H4 (cell line): ENCODE data around the gene TMPRSS3. TPM values are rescaled to one million over a fixed set of nuclear protein-coding genes. Genes with fewer than 3 reads are reported as not detected.
A peak's percentile ranks its signal among the peaks of the same experiment; 100 is the strongest.
"Not testable (repeated sequence)": the region's sequence is repeated elsewhere in the genome, so short reads cannot be mapped to it uniquely, and the experiment has no call there.

Experiments used
- DNase-seq: peaks from one replicate; pipeline ENCODE4 v3.0.0-alpha.2; 2015; ENCODE audit warnings: low spot score
- total RNA-seq: library from RNA; depleted of rRNA; stranded (reverse); fragments of >200 nt; shearing (Covaris generic); gene quantifications from 2 replicates; pipeline ENCODE4 v1.2.3, GENCODE V29; 2014

TMPRSS3 gene
- total RNA-seq, 1 experiment from 2014 or later: 6.9 TPM

DNA sequence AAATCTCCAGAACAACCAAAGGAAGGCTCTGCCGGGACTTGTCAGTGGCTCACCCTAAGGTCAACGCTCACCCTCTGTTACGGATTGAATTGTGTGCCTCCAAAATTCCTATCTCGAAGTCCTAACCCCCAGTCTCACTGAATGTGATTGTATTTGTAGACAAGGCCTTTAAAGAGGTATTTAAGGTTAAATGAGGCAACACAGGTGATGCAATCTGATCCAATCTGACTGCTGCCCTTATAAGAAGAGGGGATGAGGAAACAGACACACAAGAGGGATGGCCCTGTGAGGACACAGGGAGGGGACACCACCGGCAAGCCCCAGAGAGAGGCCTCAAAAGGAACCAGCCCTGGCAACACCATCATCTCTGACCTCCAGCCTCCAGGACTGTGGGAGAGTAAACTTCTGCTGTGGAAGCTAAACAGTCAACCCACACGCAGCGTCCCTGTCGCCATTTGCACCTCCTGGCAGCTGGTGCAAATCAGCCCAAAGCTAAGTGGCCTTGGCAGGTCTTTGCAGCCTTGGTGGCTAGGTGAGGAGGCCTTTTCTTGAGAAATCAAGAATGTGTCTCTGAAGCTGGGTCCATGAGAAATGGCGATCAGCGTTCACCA, 32.1 kb upstream of the TMPRSS3 start:
- DNase-seq: no peak

DNA sequence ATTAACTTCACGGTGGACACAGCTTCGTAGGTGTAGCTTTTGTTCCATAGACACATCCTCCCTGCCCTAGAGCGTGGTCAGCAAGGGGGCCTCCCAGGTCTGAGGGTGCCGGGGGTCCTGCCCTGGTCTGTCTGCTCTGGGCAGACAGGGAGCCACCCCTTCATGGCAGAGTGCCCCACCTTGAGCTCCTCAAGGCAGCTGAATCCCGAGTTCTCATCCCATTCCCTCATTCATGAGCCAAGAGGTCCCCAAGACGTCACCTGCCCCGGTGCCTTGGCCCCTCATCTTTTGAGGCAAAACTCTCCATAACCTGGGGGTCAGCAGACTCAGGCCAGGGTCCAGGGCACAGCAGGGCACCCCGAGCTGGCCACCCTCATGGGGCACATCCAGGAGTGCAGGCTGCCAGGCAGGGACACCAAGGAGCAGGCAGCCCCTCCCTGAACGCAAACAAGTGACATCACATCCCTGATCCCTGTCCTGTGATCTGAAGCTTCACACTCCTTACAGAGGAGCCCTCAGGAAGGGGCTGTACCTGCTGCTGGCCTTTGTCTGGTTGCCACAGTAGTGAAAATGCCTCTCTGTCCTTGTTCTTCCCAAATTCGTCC, 31.1 kb upstream of the TMPRSS3 start:
- no peak for DNase-seq

DNA sequence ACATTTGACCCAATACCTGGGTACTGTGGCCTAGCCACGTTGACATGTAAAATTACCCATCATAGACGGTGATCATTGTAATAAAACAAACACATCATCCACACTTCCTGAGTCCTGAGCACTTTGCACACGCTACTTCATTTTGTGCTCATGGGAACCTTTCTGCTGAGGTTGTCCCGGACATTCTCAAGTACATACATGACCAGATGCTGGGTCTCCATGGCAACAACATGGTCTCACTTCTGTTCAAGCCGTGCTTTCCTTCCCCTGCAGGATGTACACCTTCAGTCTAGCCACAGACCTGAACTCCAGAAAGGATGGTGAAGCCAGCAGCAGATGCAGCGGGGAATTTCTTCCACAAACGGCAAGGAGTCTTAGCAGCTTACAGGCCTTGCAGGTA, 30.6 kb upstream of the TMPRSS3 start:
- DNase-seq: no peak

DNA sequence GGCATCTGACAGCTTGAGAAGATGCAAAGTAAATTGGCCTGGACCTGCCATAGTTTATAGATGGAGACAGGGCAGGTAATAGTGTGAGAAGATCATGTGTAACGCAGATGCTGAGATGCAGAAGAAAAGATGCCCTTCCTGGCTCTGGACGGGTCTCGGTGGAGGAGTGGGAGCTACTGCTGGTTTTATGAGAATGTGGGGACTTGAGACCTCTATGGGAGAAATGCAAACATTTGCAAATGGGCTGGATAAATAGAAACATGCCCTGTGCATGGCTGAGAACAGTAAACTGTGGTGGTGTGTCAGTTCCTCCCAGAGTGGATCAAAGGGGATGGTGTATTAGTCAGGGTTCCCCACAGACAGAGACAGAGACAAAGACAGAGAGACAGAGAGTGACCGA, 29.7 kb upstream of the TMPRSS3 start:
- no peak for DNase-seq

DNA sequence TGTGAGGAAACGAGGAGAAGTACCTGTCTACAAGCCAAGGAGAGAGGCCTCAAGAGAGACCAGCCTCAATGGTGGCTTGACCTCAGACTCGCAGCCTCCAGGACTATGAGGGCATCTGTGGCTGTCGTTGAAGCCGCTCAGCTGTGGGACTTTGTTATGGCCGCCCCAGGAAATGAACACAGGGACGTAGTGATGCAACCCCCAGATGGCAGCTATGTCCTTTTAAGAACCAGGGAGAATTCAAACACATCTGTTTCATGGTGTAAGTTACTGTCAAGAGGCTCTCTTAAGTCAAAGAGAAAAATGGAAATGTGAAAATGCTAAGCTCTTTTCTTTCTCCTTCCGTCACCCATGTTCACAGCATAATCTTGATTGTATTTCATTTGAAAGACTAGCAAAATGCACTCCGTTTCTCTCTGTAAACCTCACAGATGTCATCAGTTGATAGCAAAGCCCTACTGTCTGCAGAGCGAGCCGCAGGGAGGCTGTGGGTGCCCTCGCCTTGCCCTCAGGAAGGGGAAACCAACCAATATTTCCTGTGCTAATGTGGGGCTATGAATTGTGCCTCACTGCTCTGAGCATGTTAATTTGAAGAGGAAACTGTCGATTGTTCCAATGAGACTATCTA, 29.2 kb upstream of the TMPRSS3 start:
- no peak for DNase-seq

DNA sequence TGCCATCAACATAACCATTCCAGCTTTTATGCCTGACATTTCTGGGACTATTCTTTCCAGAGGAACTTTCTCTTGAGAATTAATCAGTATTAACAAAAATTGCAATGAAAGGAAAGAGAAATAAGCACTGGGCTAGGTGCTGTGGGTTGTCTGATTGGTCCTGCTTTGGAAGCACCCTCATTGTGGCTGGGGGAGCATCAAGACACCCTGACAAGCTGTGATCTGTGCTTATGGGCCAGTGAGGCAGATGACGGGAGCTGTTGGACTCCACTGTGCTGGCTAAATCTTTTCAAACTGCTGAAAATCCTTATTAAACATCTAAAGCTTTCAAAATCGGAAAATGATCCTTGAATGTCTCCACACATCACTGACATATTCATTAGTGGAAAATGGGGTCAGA, 27.8 kb upstream of the TMPRSS3 start:
- no peak for DNase-seq

DNA sequence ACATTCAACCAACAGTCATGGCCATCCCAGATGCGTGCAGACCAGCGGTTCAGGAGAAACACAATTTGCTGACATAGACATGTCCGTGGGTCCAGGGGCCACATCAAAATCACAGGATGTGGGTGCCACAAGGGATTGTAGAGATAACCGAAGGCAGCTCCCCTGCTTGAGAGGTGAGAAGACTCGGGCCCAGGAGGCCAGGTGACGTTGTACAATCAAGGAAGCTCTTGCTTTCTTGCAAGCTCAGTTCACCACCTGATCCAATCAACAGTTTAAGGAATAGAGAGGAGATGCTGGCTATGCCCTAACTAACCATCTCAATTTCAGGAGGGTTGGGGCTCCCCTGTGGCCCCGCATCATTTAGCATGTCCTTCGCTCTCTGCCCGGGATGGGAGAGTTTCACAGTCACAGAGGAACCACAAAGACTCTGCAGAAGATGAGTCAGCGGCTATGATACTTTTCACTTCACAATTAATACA, 27.4 kb upstream of the TMPRSS3 start:
- DNase-seq: no peak

DNA sequence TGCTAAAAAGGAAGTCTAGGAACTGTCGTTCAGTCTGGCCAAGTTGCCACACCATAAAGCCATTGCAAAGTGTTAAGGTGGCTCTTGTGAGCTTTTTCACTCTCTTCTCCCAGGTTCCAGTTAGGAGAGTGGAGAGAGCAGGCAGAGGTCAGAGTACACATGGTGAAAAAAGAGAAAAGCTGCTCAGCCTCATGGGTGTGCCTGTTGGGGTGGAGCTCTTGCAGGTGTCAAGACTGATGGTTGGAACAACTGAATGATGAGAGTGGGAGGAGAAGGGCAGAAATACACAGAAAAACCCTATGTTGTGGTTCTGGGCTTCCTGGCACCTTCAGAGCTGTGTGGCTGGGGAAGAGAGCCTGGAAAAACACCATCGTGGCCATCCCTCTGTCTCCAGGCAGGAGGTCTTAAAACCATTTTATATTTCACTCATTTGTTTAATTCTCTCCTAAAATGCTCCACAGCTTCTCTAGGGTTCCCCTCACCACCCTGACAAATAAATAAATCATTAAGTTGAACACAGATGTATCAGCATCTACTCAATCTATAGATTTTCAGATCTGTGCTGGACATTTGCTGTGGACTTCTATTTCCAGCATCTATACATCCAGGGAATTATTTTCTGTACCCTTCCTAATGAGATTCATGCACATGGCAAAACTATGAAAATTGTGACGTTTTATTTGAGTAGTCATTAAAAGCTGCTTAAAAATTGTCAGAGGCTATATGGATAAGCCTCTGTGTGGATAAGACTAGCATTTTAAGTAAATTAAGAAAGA, 25.4 kb upstream of the TMPRSS3 start:
- DNase-seq: no peak

DNA sequence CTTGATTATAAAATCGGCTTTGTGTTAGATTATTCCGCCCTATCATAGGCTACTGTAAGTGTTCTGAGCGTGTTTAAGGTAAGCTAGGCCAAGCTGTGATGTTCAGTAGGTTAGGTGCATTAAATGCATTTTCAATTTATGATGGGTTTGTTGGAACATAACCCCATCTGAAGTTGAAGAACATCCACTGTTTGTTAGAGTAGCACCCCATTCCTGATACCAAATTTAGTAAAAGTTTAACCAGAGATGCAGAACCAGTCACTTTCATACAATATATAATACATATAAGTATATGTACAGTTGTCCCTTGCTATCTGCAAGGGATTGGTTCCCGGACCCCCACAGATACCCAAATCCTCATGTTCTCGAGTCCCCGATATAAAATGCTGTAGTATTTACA, 24.0 kb upstream of the TMPRSS3 start:
- no peak for DNase-seq

DNA sequence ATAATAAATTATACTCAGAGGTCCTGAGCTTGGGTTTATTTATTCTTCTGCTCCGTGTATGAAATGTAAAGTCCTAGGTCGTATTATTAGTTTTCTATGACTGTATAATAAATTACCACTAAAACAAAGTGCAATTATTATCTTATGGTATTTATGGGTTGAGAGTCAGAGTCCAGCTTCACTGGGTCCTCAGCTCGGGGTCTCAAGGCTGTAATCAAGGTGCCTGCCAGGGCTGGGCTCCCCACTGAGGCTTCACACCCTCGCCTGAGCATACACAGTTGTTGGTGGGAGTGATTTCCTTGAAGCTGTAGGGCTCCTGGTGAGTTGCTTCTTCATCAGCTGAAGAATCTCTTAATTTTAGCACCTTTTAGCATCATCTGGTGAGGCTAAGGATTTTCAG, 23.0 kb upstream of the TMPRSS3 start:
- no peak for DNase-seq

DNA sequence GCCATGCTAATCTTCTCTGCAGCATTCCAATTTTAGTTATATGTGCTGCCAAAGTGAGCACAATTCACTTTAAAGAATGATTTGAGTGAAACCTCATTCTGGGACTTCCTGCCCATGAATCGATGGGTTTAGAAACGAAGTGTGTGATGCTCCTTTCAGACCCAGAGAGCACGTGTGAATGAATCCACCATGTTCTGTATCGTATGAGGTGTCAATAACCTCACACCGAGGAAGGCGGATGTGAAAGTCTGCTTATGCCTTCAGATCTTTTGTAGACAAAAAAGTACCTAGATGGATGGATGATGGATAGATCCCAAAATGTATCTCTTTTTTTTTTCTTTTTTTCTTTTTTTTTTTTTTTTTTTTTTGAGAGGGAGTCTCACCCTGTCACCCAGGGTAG, 21.7 kb upstream of the TMPRSS3 start:
- no peak for DNase-seq

DNA sequence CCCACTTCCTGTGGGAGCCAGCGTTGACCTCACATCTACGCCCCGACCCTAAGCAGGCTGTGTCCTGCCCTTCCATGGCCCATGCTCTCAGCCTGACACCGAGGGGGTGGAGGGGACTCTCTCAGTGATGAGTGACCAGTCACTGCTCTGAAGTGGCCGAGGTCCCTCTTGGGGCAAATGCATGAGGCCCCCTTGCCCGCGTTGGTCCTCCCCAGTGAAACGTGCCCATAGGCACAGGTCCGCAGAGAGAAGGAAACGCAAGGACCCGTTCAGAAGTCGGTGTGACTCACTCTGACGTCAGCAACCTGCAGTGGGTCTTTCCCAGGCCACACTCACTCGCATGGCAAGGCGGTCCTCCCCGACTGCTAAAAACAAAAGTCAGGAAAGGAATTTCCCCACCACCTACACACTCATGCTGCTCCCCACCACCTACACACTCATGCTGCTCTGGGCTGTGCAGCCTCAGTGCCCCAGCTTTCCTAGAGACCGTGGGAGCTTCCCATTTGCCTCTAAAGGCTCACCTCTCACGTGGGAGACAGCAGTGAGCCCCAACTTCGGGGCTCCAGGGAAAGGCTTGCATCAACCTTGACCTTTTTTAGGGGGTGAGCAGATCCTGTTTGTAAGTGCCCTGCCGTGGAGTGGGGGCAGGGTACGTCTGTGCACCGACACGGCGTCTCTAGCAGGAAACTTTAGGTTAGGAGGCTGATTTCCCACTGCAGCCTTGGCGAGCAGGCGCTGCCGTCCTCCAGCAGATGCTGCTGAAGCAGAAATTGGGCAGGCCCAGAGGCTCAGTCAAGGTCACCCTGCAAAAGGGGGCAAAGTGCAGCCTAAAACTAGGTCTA, 19.3 kb upstream of the TMPRSS3 start:
- DNase-seq: peak; percentile 92

DNA sequence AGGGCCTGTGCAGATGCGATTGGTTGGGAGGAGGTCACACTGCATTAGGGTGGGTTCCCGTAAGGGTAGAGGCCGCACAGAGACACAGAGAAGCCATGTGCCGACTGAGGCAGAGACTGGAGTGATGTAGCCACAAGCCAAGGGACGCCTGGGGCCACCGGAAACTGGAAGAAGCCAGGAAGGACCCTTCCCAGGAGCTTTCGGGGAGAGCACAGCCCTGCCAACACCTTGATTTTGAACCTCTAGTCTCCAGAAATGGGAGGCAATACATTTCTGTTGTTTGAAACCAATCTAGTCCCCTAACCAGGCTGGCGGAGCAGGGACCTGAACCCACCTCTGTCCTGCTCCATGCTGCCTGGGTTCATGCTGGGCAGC, 18.7 kb upstream of the TMPRSS3 start:
- no peak for DNase-seq

DNA sequence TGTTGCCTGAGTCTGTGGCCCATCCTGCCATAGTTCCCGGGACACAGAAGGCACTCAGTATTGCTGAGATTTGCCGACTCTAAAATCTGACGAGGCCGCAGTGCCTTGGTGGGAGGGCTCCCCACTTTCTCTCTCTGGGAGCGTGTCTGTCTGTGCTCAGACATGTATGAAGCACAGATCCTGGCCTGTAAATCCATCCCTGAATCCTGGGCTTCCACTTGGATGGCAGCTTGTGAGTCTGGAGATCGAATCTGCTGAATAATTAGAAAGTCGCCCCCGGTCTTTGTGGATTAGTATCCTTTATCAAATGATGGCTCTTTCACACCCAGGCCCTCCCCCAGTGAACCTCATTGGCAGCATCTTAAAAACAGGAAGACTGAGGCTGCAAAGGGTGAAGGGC, 18.2 kb upstream of the TMPRSS3 start:
- no peak for DNase-seq

DNA sequence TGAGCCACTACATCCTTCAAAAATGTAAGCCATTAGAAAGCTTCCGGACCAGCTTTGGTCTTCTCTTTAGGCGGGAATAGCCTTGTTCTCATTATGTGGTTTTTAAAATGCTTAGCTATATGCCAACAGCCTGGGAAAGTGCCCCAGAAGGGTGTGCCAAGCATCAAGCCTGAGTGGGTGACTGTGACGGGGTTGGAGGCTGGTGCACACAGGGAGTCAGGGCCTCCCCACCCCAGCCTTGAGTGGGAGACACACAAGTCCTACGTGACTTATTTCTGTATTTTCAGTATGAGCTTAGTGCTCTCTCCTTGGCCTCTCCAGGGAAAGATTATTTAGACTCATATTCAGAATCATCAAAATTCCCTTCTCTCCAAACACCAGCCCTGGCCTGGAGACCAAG, 17.6 kb upstream of the TMPRSS3 start:
- no peak for DNase-seq

DNA sequence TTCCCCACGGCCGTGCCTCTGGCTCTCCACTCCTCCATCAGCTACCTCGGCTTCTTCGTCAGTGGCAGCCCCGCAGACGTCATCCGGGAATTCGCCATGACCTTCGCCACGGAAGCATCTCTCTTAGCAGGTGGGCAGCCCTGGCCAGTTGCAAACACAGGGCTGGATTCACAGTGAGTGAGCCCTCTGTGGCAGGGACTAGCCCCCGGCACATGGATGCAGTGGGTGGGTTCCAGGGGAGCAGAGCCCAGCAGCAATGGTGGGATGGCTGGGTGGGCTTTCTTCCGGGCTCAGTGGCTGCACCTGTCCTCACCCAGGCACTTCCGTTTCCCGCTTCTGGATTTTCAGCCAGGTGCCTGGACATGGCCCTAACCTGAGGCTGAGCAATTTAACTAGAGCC, 17.2 kb upstream of the TMPRSS3 start:
- no peak for DNase-seq

DNA sequence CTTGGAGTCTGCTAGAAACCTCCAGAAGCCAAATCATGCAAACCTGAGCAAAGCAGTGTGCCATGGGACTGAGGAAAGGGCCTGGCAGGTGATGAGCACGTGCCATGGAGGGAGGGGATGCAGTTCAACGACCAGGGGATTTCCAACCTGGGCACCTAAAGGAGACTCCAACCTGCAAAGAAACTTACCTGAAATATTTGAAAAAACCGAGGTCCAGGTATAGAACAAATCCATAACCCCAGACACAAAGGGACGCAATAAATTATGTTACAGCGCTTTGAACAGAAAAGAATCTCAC, 16.7 kb upstream of the TMPRSS3 start:
- no peak for DNase-seq

DNA sequence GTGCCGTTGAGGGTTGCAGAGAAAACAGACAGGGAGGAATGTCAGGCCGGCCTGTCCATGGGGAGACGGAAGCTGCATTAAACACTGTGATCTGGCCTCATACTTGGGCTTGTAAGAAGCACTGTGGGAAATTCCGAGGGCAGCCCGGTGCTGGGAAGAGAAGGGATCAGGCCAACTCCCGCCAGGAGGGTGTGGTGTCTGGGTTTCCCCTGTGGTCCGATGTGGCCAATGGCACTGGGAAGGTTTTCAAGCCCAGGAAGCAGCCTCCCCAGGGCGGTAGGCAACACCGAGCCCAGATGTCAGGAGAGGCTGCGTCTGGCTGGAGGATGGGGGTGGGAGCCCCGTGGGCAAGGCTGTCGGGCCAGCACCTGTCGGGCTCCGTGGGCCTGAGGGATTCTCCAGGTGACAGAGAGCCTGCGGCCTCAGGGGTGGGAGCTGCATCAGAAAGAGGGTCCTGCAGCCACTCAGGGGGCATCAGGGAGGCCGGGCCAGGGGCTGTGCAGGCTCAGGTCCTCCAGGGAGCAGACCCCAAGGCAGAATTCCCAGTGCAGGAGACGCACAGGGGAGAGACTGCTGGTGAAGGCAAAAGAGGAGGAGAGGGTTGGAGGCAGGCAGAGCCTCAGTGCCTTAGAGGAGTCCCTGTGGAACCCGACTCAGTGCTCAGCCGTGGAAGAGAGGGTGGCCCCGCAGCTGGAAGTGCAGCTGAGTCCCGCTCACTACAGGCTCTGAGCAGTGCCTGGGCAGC, 16.2 kb upstream of the TMPRSS3 start:
- no peak for DNase-seq

DNA sequence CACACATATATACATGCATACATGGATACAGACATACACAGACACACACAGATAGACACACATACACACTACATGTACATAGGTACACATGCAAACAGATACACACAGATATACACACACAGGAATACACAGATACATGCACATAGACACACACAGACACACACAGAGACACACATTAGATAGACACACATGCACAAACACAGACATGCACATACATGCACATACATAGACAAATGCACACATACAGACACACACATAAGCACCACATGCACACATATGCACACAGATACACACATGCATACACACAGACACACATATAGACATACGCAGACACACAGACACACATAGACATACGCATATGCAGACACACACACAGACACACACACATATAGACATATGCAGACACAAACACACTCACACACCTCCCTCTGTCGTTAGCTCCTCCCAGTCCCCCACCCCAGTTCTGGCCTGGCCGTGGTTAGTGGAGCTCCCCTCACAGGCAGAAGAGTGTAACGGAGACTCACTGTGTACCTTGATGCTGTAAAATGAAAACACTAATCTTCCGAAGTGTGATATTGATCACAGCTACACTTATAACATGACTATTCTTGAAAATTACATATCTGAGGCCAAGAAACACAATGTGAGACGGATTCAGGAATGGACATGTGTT, 15.5 kb upstream of the TMPRSS3 start:
- DNase-seq: no peak

DNA sequence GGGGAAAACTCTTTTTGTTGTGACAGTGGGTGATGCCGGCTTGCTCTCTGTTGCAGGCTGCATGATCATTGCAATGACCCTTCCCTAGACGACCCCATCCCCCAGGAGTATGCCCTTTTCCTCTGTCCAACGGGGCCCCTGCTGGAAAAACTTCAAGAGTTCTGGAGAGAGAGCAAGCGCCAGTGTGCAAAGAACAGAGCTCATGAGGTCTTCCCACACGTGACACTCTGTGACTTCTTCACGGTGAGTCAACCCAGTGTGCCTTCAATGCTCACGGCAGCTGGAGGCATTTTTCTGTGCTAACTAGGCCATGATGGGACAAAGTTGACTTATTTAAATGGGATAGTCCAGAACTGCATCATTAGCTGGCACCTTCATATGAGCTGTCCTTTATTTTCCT, 13.5 kb upstream of the TMPRSS3 start:
- DNase-seq: no peak

DNA sequence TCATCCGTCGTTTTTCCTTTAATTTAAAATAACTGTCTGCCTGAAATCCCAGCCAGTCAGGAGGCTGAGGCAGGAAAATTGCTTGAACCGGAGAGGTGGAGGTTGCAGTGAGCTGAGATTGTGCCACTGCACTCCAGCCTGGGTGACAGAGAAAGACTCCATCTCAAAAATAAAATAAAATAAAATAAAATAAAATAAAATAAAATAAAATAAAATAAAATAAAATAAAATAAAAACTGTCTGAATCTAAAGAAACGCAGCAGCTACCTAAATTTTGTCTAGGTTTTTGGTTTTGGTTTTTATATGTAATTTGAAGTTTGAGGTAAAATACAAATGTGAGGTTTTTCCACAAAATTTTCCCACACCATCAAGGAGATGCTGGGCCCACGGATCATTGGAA, 12.9 kb upstream of the TMPRSS3 start:
- DNase-seq: not testable (repeated sequence)
